K562 (cell line): ENCODE measurements around the gene FSHR. TPM values are rescaled to one million over a fixed set of nuclear protein-coding genes. Genes with fewer than 3 reads are reported as not detected.

Source experiments
- ATAC-seq: fragments of 200-7000 bp; cut with Tn5 transposase; 3 replicates; pipeline ENCODE4 v1.9.1; 2020; ENCODE audit warnings: moderate library complexity
- BruUV-seq: library from RNA; stranded (reverse); fragments of 400-500 nt; replicated peaks from 2 replicates; lab custom pipeline; 2021; lab: Mats Ljungman, UMichigan
- CTCF ChIA-PET: fragments of 300-600 bp; formaldehyde crosslinking; extraction: SDS; loops from one replicate; lab custom pipeline; 2021; ENCODE audit warnings: low intra/inter-chr PET ratio; lab: Yijun Ruan, JAX
- POLR2A ChIA-PET: fragments of 300-600, 350-650 bp; sonication (Branson Sonifier 250); formaldehyde crosslinking; extraction: SDS; loops from one replicate; lab custom pipeline; 2021; ENCODE audit warnings: antibody characterized with exemption, inconsistent platforms; lab: Yijun Ruan, JAX
- DNase-seq, 4 experiments: peaks; one replicate each; pipeline versions ENCODE4 v3.0.0 to v3.0.0-alpha.2; 2011 to 2018; ENCODE audit warnings: low spot score in 3 of 4, mixed read lengths in 3 of 4; ENCODE audit errors: extremely low read depth in 1 of 4
- FAIRE-seq: peaks from 2 replicates; lab custom pipeline; 2011; peaks lifted over from hg19 to GRCh38; lab: Jason Lieb, UNC
- H2AFZ ChIP-seq: 2 replicates; pipeline ENCODE4 v1.6.0; 2011; ENCODE audit warnings: low read depth, low read length, control low read depth, inconsistent platforms
- H3K27ac ChIP-seq: fragments of 200-600 bp; 3 replicates; pipeline ENCODE4 v1.8.0; 2011; ENCODE audit warnings: low read depth, mild to moderate bottlenecking, control low read depth, inconsistent platforms, low read length, moderate library complexity, mixed read lengths; ENCODE audit errors: extremely low read depth
- H3K27me3 ChIP-seq, 2 experiments: fragments of 300-600 bp in 1 of 2; 2 replicates in 1 of 2; 3 replicates in 1 of 2; pipeline versions ENCODE4 v1.6.0 to v1.8.0; 2011; ENCODE audit warnings: inconsistent platforms in 2 of 2, low read length in 2 of 2, mild to moderate bottlenecking in 1 of 2, mixed read lengths in 1 of 2, moderate library complexity in 1 of 2; ENCODE audit not compliant: control insufficient read depth in 2 of 2, insufficient read depth in 2 of 2
- H3K36me3 ChIP-seq: fragments of 300-600 bp; 3 replicates; pipeline ENCODE4 v1.8.0; 2011; ENCODE audit warnings: mild to moderate bottlenecking, low read length, inconsistent platforms; ENCODE audit not compliant: control insufficient read depth, insufficient read depth
- H3K4me1 ChIP-seq, 2 experiments: fragments of 200-600 bp in 1 of 2; replicated peaks in 1 of 2; 2 replicates in 1 of 2; 3 replicates in 1 of 2; pipeline versions ENCODE4 v1.5.1 to v1.8.0; 2011; ENCODE audit warnings: inconsistent platforms in 2 of 2, low read length in 2 of 2, mild to moderate bottlenecking in 1 of 2, mixed read lengths in 1 of 2, moderate library complexity in 1 of 2; ENCODE audit not compliant: control insufficient read depth in 2 of 2, insufficient read depth in 2 of 2
- H3K4me2 ChIP-seq: 2 replicates; pipeline ENCODE4 v1.6.1; 2011; ENCODE audit warnings: low read length, control low read depth, inconsistent platforms, mixed read lengths; ENCODE audit not compliant: insufficient read depth
- H3K4me3 ChIP-seq: fragments of 200-600 bp; sonication (generic), shearing (Covaris generic); 2 replicates; pipeline ENCODE4 v1.5.1; 2016; ENCODE audit warnings: control low read depth, inconsistent platforms
- H3K79me2 ChIP-seq: fragments of 200-600 bp; 3 replicates; pipeline ENCODE4 v1.8.0; 2011; ENCODE audit warnings: low read length, inconsistent platforms; ENCODE audit not compliant: control insufficient read depth, insufficient read depth
- H3K9ac ChIP-seq, 2 experiments: 2 replicates each; pipeline versions ENCODE4 v1.6.0 to v1.6.1; 2011; ENCODE audit warnings: low read depth in 2 of 2, low read length in 2 of 2, control low read depth in 1 of 2, inconsistent platforms in 1 of 2, mild to moderate bottlenecking in 1 of 2, mixed read lengths in 1 of 2; ENCODE audit not compliant: insufficient read depth in 1 of 2
- H3K9me1 ChIP-seq: one replicate; pipeline ENCODE4 v1.6.0; 2011; ENCODE audit warnings: inconsistent platforms, mild to moderate bottlenecking, low read length, moderate library complexity; ENCODE audit not compliant: control insufficient read depth, insufficient read depth
- H3K9me3 ChIP-seq: replicated peaks from 2 replicates; pipeline ENCODE4 v1.5.1; 2011; ENCODE audit warnings: low read depth, low read length, inconsistent platforms; ENCODE audit not compliant: control insufficient read depth, insufficient read depth
- H4K20me1 ChIP-seq: replicated peaks from 2 replicates; pipeline ENCODE4 v1.6.1; 2011; ENCODE audit warnings: low read length, inconsistent platforms, mixed read lengths; ENCODE audit not compliant: control insufficient read depth, insufficient read depth
- CBFA2T2 ChIP-seq: fragments of 450-650 bp; conservative IDR thresholded peaks from 2 replicates; pipeline ENCODE4 v1.6.1; 2017; ENCODE audit warnings: mild to moderate bottlenecking
- CREM ChIP-seq: IDR thresholded peaks from 2 replicates; pipeline ENCODE4 v1.6.1; 2014; ENCODE audit warnings: antibody characterized with exemption, low read depth
- HCFC1 ChIP-seq: IDR thresholded peaks from 2 replicates; pipeline ENCODE4 v1.6.1; 2012; ENCODE audit warnings: low read depth, low read length, improper control_type of control experiment
- HDGF ChIP-seq: fragments of 450-650 bp; IDR thresholded peaks from 2 replicates; pipeline ENCODE4 v1.6.1; 2016
- HEY1 ChIP-seq: fragments of 250-450 bp; sonication (Bioruptor Pico); IDR thresholded peaks from 2 replicates; pipeline ENCODE4 v1.5.0; 2020; ENCODE audit warnings: mild to moderate bottlenecking, moderate library complexity, borderline replicate concordance
- WHSC1 ChIP-seq: IDR thresholded peaks from one replicate; pipeline ENCODE4 v1.6.1; 2012; ENCODE audit warnings: low read length, control low read depth, inconsistent platforms
- WGBS: fragments of 100-300 bp; shearing (Covaris generic); methylation state at CpG from one replicate; pipeline ENCODE4 v1.1.6; 2016; ENCODE audit warnings: low coverage, mixed read lengths; ENCODE audit not compliant: insufficient coverage; ENCODE audit errors: missing lambda C conversion rate; 5-methylcytosine and 5-hydroxymethylcytosine counted together
- in situ Hi-C: fragments of 300-500 bp; cut with MboI; formaldehyde crosslinking; loops from 4 replicates; pipeline ENCODE4 v1.15.0; 2018; ENCODE audit warnings: inconsistent platforms, mixed read lengths
- intact Hi-C: fragments of 100-400 bp; cut with micrococcal nuclease; formaldehyde crosslinking; loops from 2 replicates; pipeline ENCODE4 v1.14.2; 2022
- polyA plus RNA-seq, 8 experiments: library from polyadenylated mRNA; depleted of rRNA in 4 of 8; stranded (reverse) in 5 of 8; unstranded in 3 of 8; fragments of >200 nt; fragmentation: Nextera tagmentation in 2 of 8; fragmentation: Illumina TruSeq in 1 of 8; extraction: Ambion mirVana in 2 of 8; extraction: Trizol in 1 of 8; gene quantifications; 2 replicates each; pipeline versions ENCODE4 v1.2.1 to v1.2.3, GENCODE V29; 2011 to 2014; ENCODE audit warnings: inconsistent platforms in 1 of 8, missing spikeins in 1 of 8
- total RNA-seq, 7 experiments: library from RNA; depleted of rRNA in 6 of 7; stranded (reverse); fragments of >200 nt in 6 of 7; fragmentation: Illumina TruSeq in 2 of 7; extraction: Trizol in 2 of 7; gene quantifications; 2 replicates each; pipeline versions ENCODE4 v1.2.1 to v1.2.3, GENCODE V29; 2011 to 2021; ENCODE audit warnings: low replicate concordance in 1 of 7

FSHR gene
- total and polyA plus RNA-seq, 9 of the 15 experiments (the other 6 are each of a cell fraction or from before 2014, with no cell fraction given): not detected

GRCh38 chr2:48933828-48934497, 220.4 kb downstream of the FSHR start:
- Histone ChIP-seq H3K36me3 (no peaks in the 10 kb centered on the region), H3K27ac (no peak overlapping the region), H3K79me2 (no peaks in the 10 kb centered on the region), H3K27me3 (no peaks in the 10 kb centered on the region), H4K20me1 (no peaks in the 10 kb centered on the region), H3K4me3 (no peak overlapping the region), H3K9ac (no peak overlapping the region), H3K9me3 (no peaks in the 10 kb centered on the region), H3K4me2 (no peak overlapping the region), H3K4me1 (no peaks in the 10 kb centered on the region), H2AFZ (no peak overlapping the region), H3K9me1 (no peaks in the 10 kb centered on the region)
- in situ Hi-C loops: no loop called here
- ChIA-PET CTCF (no interaction called here), POLR2A (no interaction called here)
- ATAC-seq: no peak
- intact Hi-C loops: no loop called here
- 2% methylated on average over 5 of the region's 5 CpGs for WGBS
- no TSS peak for BruUV-seq
- DNase-seq: no peak
- TF ChIP-seq HEY1 (CRISPR knock-in tag) (no peak), CBFA2T2 (no peak), HDGF (no peak)
- FAIRE-seq: no peak

GRCh38 chr2:48932667-48933066, 221.6 kb downstream of the FSHR start:
- no peak for ATAC-seq
- intact Hi-C loops: no loop called here
- Histone ChIP-seq H3K9ac (no peak overlapping the region), H4K20me1 (no peaks in the 10 kb centered on the region), H3K27ac (no peak overlapping the region), H3K9me3 (no peaks in the 10 kb centered on the region), H3K9me1 (no peaks in the 10 kb centered on the region), H3K27me3 (no peaks in the 10 kb centered on the region), H3K4me2 (no peak overlapping the region), H3K4me3 (no peak overlapping the region), H3K4me1 (no peaks in the 10 kb centered on the region), H2AFZ (no peak overlapping the region), H3K79me2 (no peaks in the 10 kb centered on the region), H3K36me3 (no peaks in the 10 kb centered on the region)
- FAIRE-seq: no peak
- CTCF ChIA-PET: no interaction called here
- no peak for TF ChIP-seq WHSC1
- no peak for TF ChIP-seq HCFC1
- no peak for TF ChIP-seq CREM
- in situ Hi-C loops: no loop called here
- WGBS: 4% methylated on average over 4 of the region's 4 CpGs
- POLR2A ChIA-PET: no interaction called here
- DNase-seq: no peak
- no TSS peak for BruUV-seq
